HUES48 (cell line): Measurements from ENCODE around the gene LRRK1.

Experiments
- H3K27ac ChIP-seq: one replicate; pipeline ENCODE4 v1.7.0; 2013; ENCODE audit warnings: low read depth, low read length, inconsistent platforms
- H3K27me3 ChIP-seq: 2 replicates; pipeline ENCODE4 v1.6.1; 2013; ENCODE audit warnings: mild to moderate bottlenecking, low read length; ENCODE audit not compliant: control insufficient read depth, insufficient read depth
- H3K36me3 ChIP-seq: 2 replicates; pipeline ENCODE4 v1.6.1; 2013; ENCODE audit warnings: low read length; ENCODE audit not compliant: control insufficient read depth, insufficient read depth
- H3K4me1 ChIP-seq: 2 replicates; pipeline ENCODE4 v1.6.1; 2013; ENCODE audit warnings: mild to moderate bottlenecking, low read length; ENCODE audit not compliant: control insufficient read depth, insufficient read depth
- H3K4me3 ChIP-seq: 2 replicates; pipeline ENCODE4 v1.5.1; 2013; ENCODE audit warnings: mild to moderate bottlenecking, low read depth, low read length
- H3K9ac ChIP-seq: 2 replicates; pipeline ENCODE4 v1.6.1; 2013; ENCODE audit warnings: mild to moderate bottlenecking, low read depth, low read length, moderate library complexity
- H3K9me3 ChIP-seq: 2 replicates; pipeline ENCODE4 v1.6.1; 2013; ENCODE audit warnings: low read length; ENCODE audit not compliant: control insufficient read depth, insufficient read depth

The LRRK1 gene

GRCh38 chr15:100999369-100999768, 80.2 kb downstream of the LRRK1 start:
- no peaks in the 10 kb centered on the region for H3K36me3 ChIP-seq

GRCh38 chr15:101000271-101000681, 81.1 kb downstream of the LRRK1 start:
- Histone ChIP-seq H3K27ac (no peak overlapping the region), H3K36me3 (no peaks in the 10 kb centered on the region), H3K9ac (no peak overlapping the region), H3K27me3 (no peaks in the 10 kb centered on the region), H3K9me3 (peaks cover 5% of the 10 kb centered on the region; the same call in 1 of the 2 replicates), H3K4me1 (peaks cover 16% of the 10 kb centered on the region; the same call in 1 of the 2 replicates), H3K4me3 (no peak overlapping the region)

More at GRCh38 chr15:100999369-100999768, 80.2 kb downstream of the LRRK1 start:
- H3K4me1 ChIP-seq = peaks cover 16% of the 10 kb centered on the region; the same call in 1 of the 2 replicates
- H3K27ac ChIP-seq = no peak overlapping the region
- H3K9ac ChIP-seq = no peak overlapping the region
- no peak overlapping the region for H3K4me3 ChIP-seq
- H3K27me3 ChIP-seq = no peaks in the 10 kb centered on the region
- no peaks in the 10 kb centered on the region for H3K9me3 ChIP-seq

GRCh38 chr15:101001056-101001455, 81.9 kb downstream of the LRRK1 start:
- Histone ChIP-seq H3K27ac (no peak overlapping the region), H3K4me1 (peaks cover 16% of the 10 kb centered on the region; the same call in 1 of the 2 replicates), H3K9ac (no peak overlapping the region), H3K4me3 (no peak overlapping the region), H3K9me3 (peaks cover 7% of the 10 kb centered on the region; the same call in 1 of the 2 replicates), H3K27me3 (no peaks in the 10 kb centered on the region), H3K36me3 (no peaks in the 10 kb centered on the region)

- no peak overlapping the region for H3K27ac ChIP-seq
- H3K27me3 ChIP-seq = no peaks in the 10 kb centered on the region
These were observed 82.6 kb downstream of the LRRK1 start for GRCh38 chr15:101001796-101002195.

GRCh38 chr15:101003081-101003480, 83.9 kb downstream of the LRRK1 start:
- H3K36me3 ChIP-seq = no peaks in the 10 kb centered on the region
- H3K9ac ChIP-seq = no peak overlapping the region

More at GRCh38 chr15:101001796-101002195, 82.6 kb downstream of the LRRK1 start:
- Histone ChIP-seq H3K9ac (no peak overlapping the region), H3K4me3 (no peak overlapping the region), H3K36me3 (no peaks in the 10 kb centered on the region), H3K4me1 (peaks cover 16% of the 10 kb centered on the region; the same call in 1 of the 2 replicates), H3K9me3 (peaks cover 7% of the 10 kb centered on the region; the same call in 1 of the 2 replicates)

GRCh38 chr15:101003706-101004105, 84.5 kb downstream of the LRRK1 start:
- no peak overlapping the region for H3K4me3 ChIP-seq
- H3K27ac ChIP-seq = no peak overlapping the region
- H3K27me3 ChIP-seq = peaks cover 8% of the 10 kb centered on the region
- H3K4me1 ChIP-seq = peaks cover 22% of the 10 kb centered on the region
- H3K9me3 ChIP-seq = peaks cover 7% of the 10 kb centered on the region; the same call in 1 of the 2 replicates
- H3K36me3 ChIP-seq = no peaks in the 10 kb centered on the region
- no peak overlapping the region for H3K9ac ChIP-seq

More at GRCh38 chr15:101003081-101003480, 83.9 kb downstream of the LRRK1 start:
- H3K9me3 ChIP-seq = peaks cover 7% of the 10 kb centered on the region; the same call in 1 of the 2 replicates
- no peak overlapping the region for H3K27ac ChIP-seq
- H3K4me1 ChIP-seq = peaks cover 22% of the 10 kb centered on the region
- H3K4me3 ChIP-seq = no peak overlapping the region
- peaks cover 6% of the 10 kb centered on the region for H3K27me3 ChIP-seq

GRCh38 chr15:101004500-101004899, 85.3 kb downstream of the LRRK1 start:
- no peak overlapping the region for H3K4me3 ChIP-seq
- peaks cover 7% of the 10 kb centered on the region; the same call in 1 of the 2 replicates for H3K9me3 ChIP-seq
- no peak overlapping the region for H3K9ac ChIP-seq
- peaks cover 18% of the 10 kb centered on the region for H3K4me1 ChIP-seq
- peaks cover 8% of the 10 kb centered on the region for H3K27me3 ChIP-seq
- H3K36me3 ChIP-seq = no peaks in the 10 kb centered on the region
- H3K27ac ChIP-seq = no peak overlapping the region

GRCh38 chr15:101004986-101005747, 86.0 kb downstream of the LRRK1 start:
- Histone ChIP-seq H3K27me3 (peaks cover 8% of the 10 kb centered on the region), H3K9me3 (peaks cover 7% of the 10 kb centered on the region; the same call in 1 of the 2 replicates), H3K27ac (no peak overlapping the region), H3K4me3 (no peak overlapping the region), H3K9ac (no peak overlapping the region), H3K4me1 (peaks cover 12% of the 10 kb centered on the region), H3K36me3 (no peaks in the 10 kb centered on the region)

- Histone ChIP-seq H3K36me3 (no peaks in the 10 kb centered on the region), H3K27me3 (peaks cover 8% of the 10 kb centered on the region), H3K4me3 (peak overlapping the region; percentile 22; the same call in 1 of the 2 replicates), H3K27ac (no peak overlapping the region), H3K4me1 (peaks cover 9% of the 10 kb centered on the region), H3K9me3 (peaks cover 7% of the 10 kb centered on the region; the same call in 1 of the 2 replicates), H3K9ac (no peak overlapping the region)
These were observed 88.0 kb downstream of the LRRK1 start for GRCh38 chr15:101006931-101007691.

GRCh38 chr15:101008158-101009139, 89.3 kb downstream of the LRRK1 start:
- Histone ChIP-seq H3K4me3 (peak overlapping the region; percentile 67), H3K27me3 (peaks cover 8% of the 10 kb centered on the region), H3K4me1 (peaks cover 9% of the 10 kb centered on the region), H3K9ac (no peak overlapping the region), H3K9me3 (peaks cover 7% of the 10 kb centered on the region; the same call in 1 of the 2 replicates), H3K27ac (no peak overlapping the region), H3K36me3 (no peaks in the 10 kb centered on the region)
